Uterus (tissue), 4 donors: ENCODE data around the gene LEF1. TPM values are rescaled to one million over a fixed set of nuclear protein-coding genes. Genes with fewer than 3 reads are reported as not detected.

Experiments used
- DNase-seq, 2 donors: peaks; one replicate each; pipeline ENCODE4 v3.0.0-alpha.2; 2019 to 2020
- H3K27ac ChIP-seq, 2 donors: fragments of 200-600 bp; sonication (generic); 1 replicate in 1 of 2; 2 replicates in 1 of 2; pipeline ENCODE4 v1.5.1; 2016 to 2018
- H3K27me3 ChIP-seq, 2 donors: fragments of 200-600 bp; sonication (generic); one replicate each; pipeline ENCODE4 v1.5.1; 2018 to 2019; ENCODE audit warnings: control low read depth in 1 of 2
- H3K36me3 ChIP-seq, 2 donors: fragments of 200-600 bp; sonication (generic); one replicate each; pipeline ENCODE4 v1.5.1; 2019; ENCODE audit warnings: control low read depth in 1 of 2
- H3K4me1 ChIP-seq, 2 donors: fragments of 200-600 bp; sonication (generic); one replicate each; pipeline ENCODE4 v1.5.1; 2018 to 2019; ENCODE audit warnings: control low read depth in 1 of 2
- H3K4me3 ChIP-seq, 2 donors: fragments of 200-600 bp; sonication (generic); 1 replicate in 1 of 2; 2 replicates in 1 of 2; pipeline ENCODE4 v1.5.1; 2018 to 2019; ENCODE audit warnings: mild to moderate bottlenecking in 1 of 2
- H3K9me3 ChIP-seq, 2 donors: fragments of 200-600 bp; sonication (generic); one replicate each; pipeline ENCODE4 v1.5.1; 2019; ENCODE audit warnings: control low read depth in 1 of 2
- CTCF ChIP-seq, 4 experiments: fragments of 200-600 bp in 2 of 4; fragments of 450-650 bp in 2 of 4; sonication (generic) in 2 of 4; IDR thresholded peaks; one replicate each; pipeline ENCODE4 v1.5.1; 2016 to 2019; ENCODE audit warnings: antibody characterized with exemption in 4 of 4, mild to moderate bottlenecking in 2 of 4, moderate library complexity in 1 of 4
- POLR2A ChIP-seq, 2 donors: fragments of 450-650 bp; IDR thresholded peaks; one replicate each; pipeline ENCODE4 v1.6.1; 2016; ENCODE audit warnings: antibody characterized with exemption in 2 of 2, mild to moderate bottlenecking in 1 of 2, moderate library complexity in 1 of 2
- intact Hi-C: fragments of 100-400 bp; cut with DNase I; formaldehyde crosslinking; loops from one replicate; pipeline ENCODE4 v1.15.1; 2023; ENCODE audit warnings: low total_unique reads
- total RNA-seq, 4 donors: library from RNA; depleted of rRNA in 3 of 4; stranded (reverse); fragments of >200 nt in 3 of 4; gene quantifications; one replicate each; pipeline versions ENCODE4 v1.1.0 to v1.2.4, GENCODE V29; 2014 to 2023
- donor health status: DM: yes; HTN: yes; CAD: no.

Gene LEF1
- total RNA-seq, 4 donors from 2014 or later, result 27.4 to 49.7 (median 43.7) TPM

- peak overlapping the region; percentile 36 to 46 for H3K4me3 ChIP-seq
- TF ChIP-seq CTCF (IDR thresholded peaks at IDR 0.05), result no peak
- no peak for TF ChIP-seq POLR2A (IDR thresholded peaks at IDR 0.05)
- intact Hi-C loops, result no loop called here
- peak overlapping the region; percentile 11 to 45 for H3K27ac ChIP-seq
- H3K9me3 ChIP-seq, result no peaks in the 10 kb centered on the region
- no peaks in the 10 kb centered on the region for H3K36me3 ChIP-seq
- H3K27me3 ChIP-seq, result peaks cover 14 to 60% of the 10 kb centered on the region in 2 donors
- DNase-seq, result no peak
- no peaks in the 10 kb centered on the region for H3K4me1 ChIP-seq
These were observed 517 bp downstream of the LEF1 start for GRCh38 chr4:108168160-108168670.

- H3K27me3 ChIP-seq, result peaks cover 11 to 66% of the 10 kb centered on the region in 2 donors
- no peak for TF ChIP-seq CTCF (IDR thresholded peaks at IDR 0.05)
- no peak for TF ChIP-seq POLR2A (IDR thresholded peaks at IDR 0.05)
- DNase-seq, result no peak
- intact Hi-C loops, result no loop called here
- H3K4me1 ChIP-seq, result no peaks in the 10 kb centered on the region
- no peaks in the 10 kb centered on the region for H3K36me3 ChIP-seq
- peak overlapping the region; percentile 36 to 46 for H3K4me3 ChIP-seq
- H3K9me3 ChIP-seq, result no peaks in the 10 kb centered on the region
- H3K27ac ChIP-seq, result peak overlapping the region in 1 of 2 donors; percentile 45
These were observed 2.1 kb downstream of the LEF1 start for GRCh38 chr4:108166441-108167315.

DNA sequence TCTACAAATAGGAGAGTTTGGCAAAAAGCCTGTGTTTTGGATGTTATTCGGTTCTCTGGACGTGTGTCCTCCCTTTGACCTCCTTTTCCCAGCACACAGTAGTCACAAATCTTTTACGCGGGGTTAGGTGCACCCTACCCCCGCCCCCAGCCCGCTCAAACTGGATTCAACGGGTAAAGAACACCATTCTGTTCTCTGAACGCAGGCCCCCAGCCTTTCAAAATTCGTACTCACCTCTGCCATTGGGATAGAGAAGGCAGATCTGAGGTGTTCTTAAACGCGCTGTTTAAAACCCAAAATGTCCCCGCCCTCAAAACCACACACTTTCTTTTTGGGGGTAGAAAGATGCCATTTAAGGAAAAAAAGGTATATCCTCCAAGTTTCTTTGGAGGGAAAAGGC, 2.7 kb downstream of the LEF1 start:
- no peaks in the 10 kb centered on the region for H3K4me1 ChIP-seq
- intact Hi-C loops, result no loop called here
- TF ChIP-seq POLR2A (IDR thresholded peaks at IDR 0.05), result no peak
- no peak for TF ChIP-seq CTCF (IDR thresholded peaks at IDR 0.05)
- H3K27me3 ChIP-seq, result peaks cover 5 to 62% of the 10 kb centered on the region in 2 donors
- H3K9me3 ChIP-seq, result no peaks in the 10 kb centered on the region
- no peak for DNase-seq
- no peak overlapping the region for H3K4me3 ChIP-seq
- H3K27ac ChIP-seq, result no peak overlapping the region
- no peaks in the 10 kb centered on the region for H3K36me3 ChIP-seq

- DNase-seq, result no peak
- Histone ChIP-seq H3K27ac (no peak overlapping the region), H3K4me3 (no peak overlapping the region), H3K27me3 (peaks cover under 1 to 58% of the 10 kb centered on the region in 2 donors), H3K36me3 (no peaks in the 10 kb centered on the region), H3K9me3 (no peaks in the 10 kb centered on the region), H3K4me1 (no peaks in the 10 kb centered on the region)
- intact Hi-C loops, result no loop called here
- TF ChIP-seq POLR2A (IDR thresholded peaks at IDR 0.05) (no peak), CTCF (IDR thresholded peaks at IDR 0.05) (no peak)
These were observed 3.1 kb downstream of the LEF1 start for GRCh38 chr4:108165586-108165985.

- no peak for DNase-seq
- H3K9me3 ChIP-seq, result no peaks in the 10 kb centered on the region
- H3K4me1 ChIP-seq, result no peaks in the 10 kb centered on the region
- TF ChIP-seq CTCF (IDR thresholded peaks at IDR 0.05) (no peak), POLR2A (IDR thresholded peaks at IDR 0.05) (no peak)
- no peaks in the 10 kb centered on the region for H3K36me3 ChIP-seq
- peaks cover 0 to 40% of the 10 kb centered on the region in 2 donors for H3K27me3 ChIP-seq
- no peak overlapping the region for H3K27ac ChIP-seq
- H3K4me3 ChIP-seq, result no peak overlapping the region
- intact Hi-C loops, result no loop called here
These were observed 5.4 kb downstream of the LEF1 start for GRCh38 chr4:108163351-108163750.
